Activated CD8-positive, alpha-beta T cell treated with anti-CD3 and anti-CD28 coated beads for 36 hours (primary cell): Measurements from ENCODE around the gene TGOLN2. TPM values are rescaled to one million over a fixed set of nuclear protein-coding genes. Genes with fewer than 3 reads are reported as not detected.

Source experiments
- ATAC-seq: fragments of 200-7000 bp; cut with Tn5 transposase; one replicate; pipeline ENCODE4 v1.10.0; 2021; ENCODE audit warnings: mild to moderate bottlenecking, moderate library complexity
- CTCF ChIA-PET: fragments of 350-600 bp; sonication (Branson Sonifier 250); formaldehyde crosslinking; loops from one replicate; lab custom pipeline; 2021; ENCODE audit warnings: antibody characterized with exemption; lab: Charles Lee
- POLR2A ChIA-PET: fragments of 350-600 bp; sonication (Branson Sonifier 250); formaldehyde crosslinking; loops from one replicate; lab custom pipeline; 2021; ENCODE audit warnings: antibody characterized with exemption; lab: Charles Lee
- DNase-seq: peaks from one replicate; pipeline ENCODE4 v3.0.0-alpha.2; 2020
- H3K27ac Mint-ChIP-seq: one replicate; pipeline ENCODE4 v1.8.0; 2021; ENCODE audit warnings: mild to moderate bottlenecking, mixed read lengths
- H3K27me3 Mint-ChIP-seq: one replicate; pipeline ENCODE4 v1.8.0; 2021; ENCODE audit warnings: mixed read lengths
- H3K36me3 Mint-ChIP-seq: one replicate; pipeline ENCODE4 v1.8.0; 2021; ENCODE audit warnings: low read depth, mixed read lengths
- H3K4me1 Mint-ChIP-seq: one replicate; pipeline ENCODE4 v1.8.0; 2021; ENCODE audit warnings: low read depth, mixed read lengths
- H3K4me3 Mint-ChIP-seq: one replicate; pipeline ENCODE4 v1.8.0; 2021; ENCODE audit warnings: mild to moderate bottlenecking, moderate library complexity, mixed read lengths
- H3K9me3 Mint-ChIP-seq: one replicate; pipeline ENCODE4 v1.8.0; 2021; ENCODE audit warnings: mixed read lengths
- CTCF ChIP-seq: fragments of 200-600 bp; IDR thresholded peaks from one replicate; pipeline ENCODE4 v1.8.0; 2022; ENCODE audit warnings: antibody characterized with exemption, mild to moderate bottlenecking
- intact Hi-C: fragments of 100-400 bp; cut with micrococcal nuclease; formaldehyde crosslinking; loops from one replicate; pipeline ENCODE4 v1.10.0; 2022
- total RNA-seq, 2 experiments: library from RNA; stranded (reverse); gene quantifications; one replicate each; pipeline ENCODE4 v1.2.3, GENCODE V29; 2021

The TGOLN2 gene
- total RNA-seq, 2 experiments from 2014 or later = 62.8 to 64.0 TPM

- intact Hi-C loops = no loop called here
- Mint-ChIP-seq H3K27me3 (peaks cover 3% of the 10 kb centered on the region), H3K27ac (no peak overlapping the region), H3K36me3 (no peaks in the 10 kb centered on the region), H3K4me1 (peaks cover 13% of the 10 kb centered on the region), H3K4me3 (no peak overlapping the region), H3K9me3 (no peaks in the 10 kb centered on the region)
- CTCF ChIA-PET = interaction anchor here (1.1 to 1.9 kb wide), 2 partner anchors 15 to 38 kb away, joined by 4 to 8 read pairs; no protein-coding TSS in a partner anchor
- DNase-seq (no peak), ATAC-seq (no peak)
- POLR2A ChIA-PET = interaction anchor here (0.8 to 1.0 kb wide), 2 partner anchors 14 to 23 kb away, joined by 3 read pairs; no protein-coding TSS in a partner anchor
- no peak for TF ChIP-seq CTCF
Measured at GRCh38 chr2:85303780-85304531, 23.8 kb downstream of the TGOLN2 start.

- ATAC-seq (no peak), DNase-seq (no peak)
- intact Hi-C loops = no loop called here
- Mint-ChIP-seq H3K4me1 (peaks cover 7% of the 10 kb centered on the region), H3K27me3 (peaks cover 3% of the 10 kb centered on the region), H3K9me3 (no peaks in the 10 kb centered on the region), H3K4me3 (no peak overlapping the region), H3K27ac (no peak overlapping the region), H3K36me3 (no peaks in the 10 kb centered on the region)
- ChIA-PET POLR2A (interaction anchor here (1.0 to 1.1 kb wide), 2 partner anchors 12 to 110 kb away, joined by 3 to 5 read pairs; no protein-coding TSS in a partner anchor), CTCF (interaction anchor here (1.3 to 5.0 kb wide), 3 partner anchors 7 to 284 kb away, joined by 6 to 59 read pairs (median 38); no protein-coding TSS in a partner anchor)
- no peak for TF ChIP-seq CTCF
Measured at GRCh38 chr2:85302121-85302520, 25.7 kb downstream of the TGOLN2 start.

GRCh38 chr2:85291425-85292023, 36.3 kb downstream of the TGOLN2 start:
- TF ChIP-seq CTCF = no peak
- peak; percentile 66 for ATAC-seq
- POLR2A ChIA-PET = interaction anchor here (0.7 kb wide), 1 partner anchor 16 kb away, joined by 3 read pairs; no protein-coding TSS in a partner anchor
- no peaks in the 10 kb centered on the region for H3K36me3 Mint-ChIP-seq
- H3K4me1 Mint-ChIP-seq = peaks cover 21% of the 10 kb centered on the region
- intact Hi-C loops = loop anchor here (10.0 kb wide), 1 partner anchor 807 kb away; no protein-coding TSS in a partner anchor
- peak overlapping the region; percentile 5 for H3K4me3 Mint-ChIP-seq
- peak; percentile 18 for DNase-seq
- H3K27me3 Mint-ChIP-seq = no peaks in the 10 kb centered on the region
- CTCF ChIA-PET = interaction anchor here (1.6 to 4.6 kb wide), 5 partner anchors 9 to 366 kb away, joined by 5 to 38 read pairs (median 11); no protein-coding TSS in a partner anchor
- H3K9me3 Mint-ChIP-seq = no peaks in the 10 kb centered on the region
- peak overlapping the region; percentile 56 for H3K27ac Mint-ChIP-seq

GRCh38 chr2:85288244-85288725, 39.5 kb downstream of the TGOLN2 start:
- H3K4me1 Mint-ChIP-seq = peaks cover 24% of the 10 kb centered on the region
- ATAC-seq (no peak), DNase-seq (no peak)
- intact Hi-C loops = loop anchor here (5.0 kb wide), 1 partner anchor 221 kb away; no protein-coding TSS in a partner anchor
- H3K4me3 Mint-ChIP-seq = no peak overlapping the region
- TF ChIP-seq CTCF = no peak
- H3K36me3 Mint-ChIP-seq = no peaks in the 10 kb centered on the region
- H3K27ac Mint-ChIP-seq = no peak overlapping the region
- H3K27me3 Mint-ChIP-seq = no peaks in the 10 kb centered on the region
- CTCF ChIA-PET = interaction anchor here (0.7 to 6.4 kb wide), 5 partner anchors 10 to 221 kb away, joined by 4 to 64 read pairs (median 6); no protein-coding TSS in a partner anchor
- no peaks in the 10 kb centered on the region for H3K9me3 Mint-ChIP-seq
- POLR2A ChIA-PET = interaction anchor here (0.7 to 1.0 kb wide), 2 partner anchors 256 to 409 kb away, joined by 3 read pairs; no protein-coding TSS in a partner anchor
